Left hindlimb (tissue), 1 donor: Measurements from ENCODE around the gene CEPT1.
A peak's percentile ranks its signal among the peaks of the same experiment; 100 is the strongest.
"Not testable (repeated sequence)": the region's sequence is repeated elsewhere in the genome, so short reads cannot be mapped to it uniquely, and the experiment has no call there.

Experiments used
- DNase-seq: peaks from one replicate; pipeline ENCODE4 v3.0.0-alpha.2; 2018

CEPT1 gene

DNA sequence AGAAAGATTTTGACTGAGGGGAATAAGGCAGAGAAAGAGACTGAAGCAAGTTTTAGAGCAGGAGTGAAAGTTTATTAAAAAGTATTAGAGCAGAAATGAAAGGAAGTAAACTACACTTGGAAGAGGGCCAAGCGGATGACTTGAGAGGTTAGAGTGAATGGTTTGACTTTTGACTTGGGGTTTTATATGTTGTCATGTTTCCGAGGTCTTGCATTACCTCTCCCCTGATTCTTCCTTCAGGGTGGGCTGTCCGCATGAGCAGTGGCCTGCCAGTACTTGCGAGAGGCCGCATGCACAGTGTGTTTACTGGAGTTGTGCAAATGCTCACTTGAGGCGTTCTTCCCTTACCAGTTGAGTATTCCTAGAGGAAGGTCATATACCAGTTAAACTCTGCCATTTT lies 73.4 kb downstream of the CEPT1 start:
- no peak for DNase-seq

DNA sequence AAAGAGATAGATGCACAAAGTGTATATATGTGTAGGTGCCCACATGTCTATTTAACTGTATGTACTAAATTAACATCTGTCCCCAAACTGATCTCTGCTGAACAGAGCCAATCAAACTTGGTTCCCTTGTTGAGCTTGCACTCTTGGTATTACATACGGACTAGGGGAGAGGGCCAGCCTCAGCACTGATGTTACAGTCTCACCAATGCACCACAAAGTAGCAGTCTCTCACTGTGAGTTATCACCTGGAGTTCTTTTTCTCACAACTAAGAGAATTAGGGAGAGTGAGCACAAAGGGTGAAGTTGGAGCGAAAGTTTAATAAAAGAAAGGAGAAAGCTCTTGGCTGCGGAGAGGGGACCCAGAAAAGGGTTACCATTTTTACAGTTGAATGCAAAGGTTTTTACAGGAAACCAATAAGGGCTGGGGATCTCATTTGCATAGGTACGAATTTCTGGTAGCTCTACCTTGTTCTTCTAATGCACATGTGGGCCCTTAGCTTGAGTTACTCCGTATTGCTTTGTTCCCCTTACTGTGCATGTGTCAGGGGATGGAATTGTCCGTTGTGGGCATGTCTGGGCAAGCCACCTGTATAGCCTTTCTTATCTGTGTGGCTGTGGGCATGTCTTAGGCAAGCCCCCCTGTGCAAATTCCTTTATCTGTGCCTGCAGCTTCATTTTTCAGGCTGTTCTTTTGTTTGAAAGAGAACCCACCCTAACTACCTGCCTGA lies 74.2 kb downstream of the CEPT1 start:
- no peak for DNase-seq

GRCh38 chr1:111214884-111215283 lies 74.9 kb downstream of the CEPT1 start:
- DNase-seq: no peak

- not testable (repeated sequence) for DNase-seq
Measured at GRCh38 chr1:111215285-111215684, 75.3 kb downstream of the CEPT1 start.

- DNase-seq: no peak
Measured at GRCh38 chr1:111216751-111217150, 76.7 kb downstream of the CEPT1 start.

DNA sequence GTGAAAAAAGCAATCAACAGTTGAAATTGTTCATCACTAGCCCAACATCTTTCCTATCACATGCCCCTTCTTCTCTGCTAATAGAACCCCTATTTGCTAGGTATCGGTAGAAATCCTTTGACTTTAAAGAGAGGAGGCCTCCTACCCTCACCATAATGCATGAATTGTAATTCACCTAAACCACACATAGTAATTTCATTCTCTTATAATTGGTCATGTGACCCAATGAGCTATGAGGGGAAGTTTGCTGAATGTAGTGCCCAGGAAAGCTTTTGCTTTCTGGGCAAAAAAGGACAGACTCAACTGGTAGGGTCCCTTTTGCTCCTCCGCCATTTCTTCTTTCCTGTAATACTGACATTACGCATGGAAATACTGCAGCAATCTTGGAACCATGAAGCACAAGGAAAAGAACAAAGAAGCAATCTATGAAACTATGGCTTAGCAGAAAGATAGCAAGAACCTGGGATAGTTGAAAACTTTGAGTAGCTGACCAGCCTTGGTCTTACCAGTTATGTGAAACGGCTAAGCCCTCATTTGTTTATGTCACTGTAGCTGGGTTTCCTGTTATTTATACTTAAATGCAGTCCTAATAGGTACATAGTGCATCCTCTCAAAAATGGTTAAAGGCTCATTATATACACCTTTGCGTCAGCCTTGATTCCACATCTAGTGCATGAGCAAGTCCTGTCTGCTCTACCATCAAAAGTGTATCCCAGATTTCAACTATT lies 77.3 kb downstream of the CEPT1 start:
- DNase-seq: no peak

- no peak for DNase-seq
Measured at GRCh38 chr1:111218701-111219556, 78.9 kb downstream of the CEPT1 start.

DNA sequence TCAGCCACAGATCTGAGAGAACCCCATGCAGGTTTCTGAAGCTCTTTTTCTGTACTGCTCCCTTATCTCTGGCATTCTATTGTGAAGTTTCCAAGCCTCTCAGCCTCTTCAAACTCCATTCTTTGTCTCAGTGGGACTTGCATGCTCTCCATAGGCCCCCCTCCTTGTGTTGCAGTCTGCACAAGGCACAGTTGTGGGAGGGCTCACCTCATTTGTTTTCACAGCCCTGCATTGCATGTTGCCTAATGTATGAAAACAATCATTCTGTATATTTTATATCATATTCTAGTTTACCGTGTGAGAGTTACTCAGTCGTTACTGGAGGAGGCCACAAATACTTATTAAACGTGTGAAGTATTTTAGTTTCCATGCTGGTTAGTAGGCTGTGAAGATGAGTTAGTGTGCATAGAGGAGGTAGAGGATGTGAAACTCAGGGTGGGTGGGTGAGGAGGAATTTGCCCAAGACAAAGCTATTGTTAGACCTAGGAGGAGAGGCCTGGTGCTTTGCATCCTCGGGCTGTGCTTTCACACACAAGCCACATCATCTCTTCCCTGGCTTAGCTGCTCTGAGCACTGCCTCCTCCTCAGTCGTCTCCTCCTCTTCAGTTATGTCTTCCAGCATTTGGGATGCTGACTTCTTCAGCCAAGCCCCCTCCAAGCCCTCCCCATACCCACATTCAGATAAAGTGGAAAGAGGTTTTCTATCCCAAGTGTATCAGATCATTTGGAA lies 79.7 kb downstream of the CEPT1 start:
- no peak for DNase-seq

GRCh38 chr1:111220302-111220890 lies 80.4 kb downstream of the CEPT1 start:
- no peak for DNase-seq

GRCh38 chr1:111221276-111221632 lies 81.2 kb downstream of the CEPT1 start:
- no peak for DNase-seq

DNA sequence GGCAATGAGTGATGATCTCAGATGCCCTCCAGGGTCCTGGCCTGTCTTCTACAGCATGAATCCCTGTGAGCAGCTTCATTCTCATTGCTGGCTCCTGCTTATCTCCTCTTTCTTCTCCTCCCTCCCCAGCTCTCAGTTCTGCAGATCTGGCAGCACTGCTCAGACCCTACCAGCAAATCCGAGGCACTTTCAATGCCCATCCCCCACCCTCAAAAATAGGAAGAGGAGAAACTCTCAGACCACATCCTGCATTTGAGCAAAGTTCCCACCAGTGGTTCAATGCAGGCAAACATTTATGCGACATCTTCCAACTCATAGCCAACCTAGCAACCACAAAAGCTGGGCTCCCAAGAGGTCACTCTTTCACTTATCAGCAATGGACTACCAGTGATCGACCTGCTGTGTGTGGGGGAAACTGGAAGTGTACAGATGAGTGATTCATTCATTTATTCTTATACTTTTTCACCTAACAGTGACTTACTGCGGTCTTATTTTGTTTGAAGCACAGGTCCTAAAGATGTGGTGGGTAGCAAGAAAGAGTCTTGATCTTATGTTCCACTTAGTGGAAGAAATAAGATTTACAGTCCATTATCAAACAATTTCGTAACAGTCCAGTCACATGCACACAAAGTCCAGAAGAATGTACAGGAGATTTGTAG lies 81.7 kb downstream of the CEPT1 start:
- DNase-seq: no peak

DNA sequence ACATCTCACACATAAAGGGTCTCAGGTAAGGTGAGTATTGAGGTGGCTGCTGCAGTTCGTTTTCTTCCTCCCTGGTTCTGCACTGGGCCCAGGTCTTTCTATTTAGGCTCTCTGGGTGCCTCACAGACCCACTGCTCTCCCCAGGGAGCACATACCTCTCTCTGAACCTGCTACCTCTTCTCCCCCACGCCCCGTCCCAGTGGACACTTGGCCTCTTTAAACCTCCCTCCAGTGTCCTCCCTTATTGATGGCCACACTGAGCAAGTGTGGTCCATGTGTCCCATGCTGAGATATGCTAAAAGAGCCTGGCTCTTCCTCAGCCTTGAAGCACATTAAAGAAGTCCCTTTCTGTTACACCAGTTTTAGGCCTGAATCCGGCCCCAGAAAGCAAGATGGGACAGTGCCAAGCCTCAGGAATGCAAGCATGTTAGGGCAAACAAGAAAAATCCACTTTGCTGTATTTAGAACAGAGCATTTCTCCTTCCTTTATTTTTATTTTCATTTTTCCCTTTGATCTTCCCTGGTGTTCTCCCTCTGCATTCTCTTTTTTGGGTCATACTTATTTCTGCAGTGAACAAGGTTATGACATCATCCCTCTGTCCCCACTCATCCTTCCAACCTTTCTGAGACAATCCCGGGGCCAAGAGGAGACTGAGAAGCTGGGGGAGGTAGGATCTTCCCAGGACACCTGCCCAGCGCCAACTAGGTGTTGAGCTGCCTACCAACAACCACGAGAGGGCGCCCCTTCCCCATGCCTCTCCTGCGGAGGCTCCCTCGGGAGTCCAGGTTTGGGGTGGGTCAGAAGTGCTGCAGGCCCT lies 82.5 kb downstream of the CEPT1 start:
- DNase-seq: peak; percentile 63

DNA sequence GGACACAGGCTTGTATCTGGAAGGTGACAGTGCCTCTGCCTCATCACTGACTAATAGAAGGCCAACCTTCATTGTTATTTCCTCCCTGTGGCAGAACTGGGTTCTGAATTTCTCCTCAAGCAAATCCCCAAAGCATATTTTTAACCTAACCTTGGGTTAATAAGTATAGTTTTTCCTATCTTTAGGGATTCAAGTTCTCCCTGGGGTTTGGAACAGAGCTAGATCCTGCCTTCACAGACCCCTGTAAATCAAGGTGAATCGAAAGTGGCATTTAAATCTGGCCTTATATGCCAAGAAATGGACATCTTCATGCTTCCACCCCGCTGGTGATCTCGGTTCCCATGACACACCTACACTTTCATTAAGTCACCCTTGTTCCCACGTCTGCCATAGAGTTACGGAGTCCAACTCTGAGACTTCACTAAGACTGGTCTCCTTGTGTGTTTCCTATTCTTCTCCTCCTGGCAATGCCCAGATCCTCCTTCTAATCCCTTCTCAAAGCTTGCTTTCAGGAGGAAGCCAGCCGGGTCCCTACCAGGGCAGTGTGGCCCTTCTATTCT lies 83.2 kb downstream of the CEPT1 start:
- no peak for DNase-seq

DNA sequence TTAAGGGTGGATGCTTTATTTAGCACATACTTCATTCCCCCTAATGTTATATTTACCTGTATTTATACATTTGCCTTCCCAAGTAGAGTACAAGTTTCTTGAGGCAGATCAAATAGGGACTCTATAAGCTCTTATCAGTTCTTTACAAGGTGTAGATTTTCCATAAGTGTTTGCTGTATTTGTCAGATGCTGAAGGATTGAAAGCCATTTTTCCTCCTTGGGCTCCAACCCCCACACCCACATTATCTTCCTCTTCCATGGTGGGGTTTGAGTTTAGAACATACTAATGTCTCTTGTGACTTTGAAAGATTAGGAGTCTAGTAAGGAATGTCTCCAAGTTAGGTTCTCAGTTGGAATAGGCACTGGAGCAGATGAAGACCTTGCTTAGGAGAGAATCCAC lies 85.1 kb downstream of the CEPT1 start:
- no peak for DNase-seq

GRCh38 chr1:111225717-111226400 lies 85.8 kb downstream of the CEPT1 start:
- no peak for DNase-seq

GRCh38 chr1:111227434-111227833 lies 87.4 kb downstream of the CEPT1 start, which contains the start of gene CHI3L2:
TSS of gene CHI3L2 (plus strand) at chr1:111227713. CDS start at chr1:111227730, 17 bp downstream.
- no peak for DNase-seq

- peak; percentile 32 for DNase-seq
Measured at GRCh38 chr1:111227851-111228747, 88.1 kb downstream of the CEPT1 start.

- no peak for DNase-seq
Measured at GRCh38 chr1:111228748-111229126, 88.7 kb downstream of the CEPT1 start.

DNA sequence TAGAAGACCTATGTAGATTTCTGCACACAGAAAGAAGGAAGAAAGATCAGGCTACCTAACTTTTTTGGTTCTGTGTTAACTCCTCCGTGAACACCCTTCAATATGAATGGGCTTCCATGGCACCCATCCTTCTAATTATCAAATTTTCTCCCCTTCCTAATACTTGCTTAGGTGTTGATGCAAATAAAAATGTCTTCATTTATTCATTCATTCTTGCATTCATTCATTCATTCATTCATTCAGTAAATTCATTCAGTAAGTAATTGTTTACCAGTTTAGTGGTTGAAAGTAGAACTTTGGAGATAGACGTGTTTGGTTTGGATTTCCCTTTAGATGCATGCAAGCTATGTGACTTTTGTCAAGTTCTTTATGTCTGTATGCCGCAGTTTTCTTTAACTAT lies 92.1 kb downstream of the CEPT1 start:
- no peak for DNase-seq
